Measurements from ENCODE around the gene BLNK. TPM values are rescaled to one million over a fixed set of nuclear protein-coding genes. Genes with fewer than 3 reads are reported as not detected.

The BLNK gene
- total RNA-seq, 1 donor from 2014 or later = not detected

DNA sequence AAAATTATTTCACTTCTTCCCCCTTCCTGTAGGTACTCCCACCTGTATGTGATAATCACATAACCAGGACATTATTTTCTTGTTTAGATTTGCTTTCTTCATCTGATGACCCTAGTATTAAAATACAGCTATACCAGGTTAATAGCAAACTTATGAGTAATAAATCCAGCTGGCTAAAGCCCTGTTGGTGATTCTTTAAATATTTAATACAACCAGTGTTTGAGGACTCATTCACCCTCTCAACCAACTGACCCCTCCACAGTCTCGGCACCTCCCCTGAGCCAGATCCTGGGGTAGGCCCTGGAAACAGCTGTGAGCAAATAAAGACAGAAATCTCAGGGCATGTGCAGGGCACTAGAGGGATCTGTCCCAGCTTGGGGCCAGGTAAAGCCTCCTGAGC lies 58.5 kb downstream of the BLNK start:
- H2AFZ ChIP-seq (replicated peaks) = no peak overlapping the region
- Mint-ChIP-seq H3K27me3 (ENCODE audit: insufficient read depth, low read depth) (peaks cover 3% of the 10 kb centered on the region), H3K4me1 (no peaks in the 10 kb centered on the region), H3K4me3 (no peak overlapping the region), H3K27ac (no peak overlapping the region), H3K36me3 (no peaks in the 10 kb centered on the region), H3K9me3 (no peaks in the 10 kb centered on the region)
- no peak overlapping the region for H3K4me3 ChIP-seq
- H3K9me3 ChIP-seq (ENCODE audit: low read depth) = no peaks in the 10 kb centered on the region
- no peaks in the 10 kb centered on the region for H3K27me3 ChIP-seq
- no peaks in the 10 kb centered on the region for H3K79me2 ChIP-seq (ENCODE audit: low read depth)
- H3K27ac ChIP-seq = no peak overlapping the region
- H3K4me2 ChIP-seq = no peak overlapping the region
- H3F3A ChIP-seq (ENCODE audit: low read depth) = no peaks in the 10 kb centered on the region
- H3K36me3 ChIP-seq = no peaks in the 10 kb centered on the region
- no peak overlapping the region for H3K9ac ChIP-seq
- no peak for DNase-seq (ENCODE audit: low spot score)
- no peaks in the 10 kb centered on the region for H4K20me1 ChIP-seq (ENCODE audit: low read depth)
- H3K4me1 ChIP-seq = no peaks in the 10 kb centered on the region
- no peak for TF ChIP-seq EZH2phosphoT487 (IDR thresholded peaks at IDR 0.05)
- TF ChIP-seq EZH2 (IDR thresholded peaks at IDR 0.05) = no peak
- TF ChIP-seq, protein P1, sequence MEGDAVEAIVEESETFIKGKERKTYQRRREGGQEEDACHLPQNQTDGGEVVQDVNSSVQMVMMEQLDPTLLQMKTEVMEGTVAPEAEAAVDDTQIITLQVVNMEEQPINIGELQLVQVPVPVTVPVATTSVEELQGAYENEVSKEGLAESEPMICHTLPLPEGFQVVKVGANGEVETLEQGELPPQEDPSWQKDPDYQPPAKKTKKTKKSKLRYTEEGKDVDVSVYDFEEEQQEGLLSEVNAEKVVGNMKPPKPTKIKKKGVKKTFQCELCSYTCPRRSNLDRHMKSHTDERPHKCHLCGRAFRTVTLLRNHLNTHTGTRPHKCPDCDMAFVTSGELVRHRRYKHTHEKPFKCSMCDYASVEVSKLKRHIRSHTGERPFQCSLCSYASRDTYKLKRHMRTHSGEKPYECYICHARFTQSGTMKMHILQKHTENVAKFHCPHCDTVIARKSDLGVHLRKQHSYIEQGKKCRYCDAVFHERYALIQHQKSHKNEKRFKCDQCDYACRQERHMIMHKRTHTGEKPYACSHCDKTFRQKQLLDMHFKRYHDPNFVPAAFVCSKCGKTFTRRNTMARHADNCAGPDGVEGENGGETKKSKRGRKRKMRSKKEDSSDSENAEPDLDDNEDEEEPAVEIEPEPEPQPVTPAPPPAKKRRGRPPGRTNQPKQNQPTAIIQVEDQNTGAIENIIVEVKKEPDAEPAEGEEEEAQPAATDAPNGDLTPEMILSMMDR (IDR thresholded peaks at IDR 0.05) = no peak

DNA sequence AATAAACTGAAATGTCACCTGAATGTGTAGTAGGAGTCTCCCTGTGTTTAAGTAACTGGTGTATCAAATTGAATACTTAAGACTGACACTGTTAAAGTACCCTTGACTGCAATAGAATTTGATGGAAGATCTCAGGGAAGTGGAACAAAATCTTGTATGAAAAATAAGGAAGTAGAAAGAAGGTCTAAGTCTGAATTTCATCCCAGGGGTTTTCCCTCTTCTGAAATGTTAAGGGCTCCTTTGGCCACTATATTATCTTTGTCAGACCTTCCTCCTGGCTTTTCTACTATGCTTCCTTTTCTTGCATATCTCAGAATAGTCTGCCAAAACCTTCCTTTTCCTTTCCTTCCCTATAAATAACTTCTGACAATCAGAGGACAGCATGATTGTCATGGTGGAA lies 59.6 kb downstream of the BLNK start:
- Mint-ChIP-seq H3K4me1 (no peaks in the 10 kb centered on the region), H3K36me3 (no peaks in the 10 kb centered on the region), H3K4me3 (no peak overlapping the region), H3K9me3 (no peaks in the 10 kb centered on the region), H3K27ac (no peak overlapping the region), H3K27me3 (ENCODE audit: insufficient read depth, low read depth) (peaks cover 3% of the 10 kb centered on the region)
- H2AFZ ChIP-seq (replicated peaks) = no peak overlapping the region
- H4K20me1 ChIP-seq (ENCODE audit: low read depth) = no peaks in the 10 kb centered on the region
- no peaks in the 10 kb centered on the region for H3K4me1 ChIP-seq
- no peaks in the 10 kb centered on the region for H3K9me3 ChIP-seq (ENCODE audit: low read depth)
- H3K27me3 ChIP-seq = no peaks in the 10 kb centered on the region
- TF ChIP-seq EZH2 (IDR thresholded peaks at IDR 0.05) (no peak), EZH2phosphoT487 (IDR thresholded peaks at IDR 0.05) (no peak)
- TF ChIP-seq, protein P1 (IDR thresholded peaks at IDR 0.05) = no peak
- H3K27ac ChIP-seq = no peak overlapping the region
- H3K79me2 ChIP-seq (ENCODE audit: low read depth) = no peaks in the 10 kb centered on the region
- no peak overlapping the region for H3K9ac ChIP-seq
- H3K4me2 ChIP-seq = no peak overlapping the region
- no peak overlapping the region for H3K4me3 ChIP-seq
- H3F3A ChIP-seq (ENCODE audit: low read depth) = no peaks in the 10 kb centered on the region
- DNase-seq (ENCODE audit: low spot score) = no peak
- H3K36me3 ChIP-seq = no peaks in the 10 kb centered on the region

DNA sequence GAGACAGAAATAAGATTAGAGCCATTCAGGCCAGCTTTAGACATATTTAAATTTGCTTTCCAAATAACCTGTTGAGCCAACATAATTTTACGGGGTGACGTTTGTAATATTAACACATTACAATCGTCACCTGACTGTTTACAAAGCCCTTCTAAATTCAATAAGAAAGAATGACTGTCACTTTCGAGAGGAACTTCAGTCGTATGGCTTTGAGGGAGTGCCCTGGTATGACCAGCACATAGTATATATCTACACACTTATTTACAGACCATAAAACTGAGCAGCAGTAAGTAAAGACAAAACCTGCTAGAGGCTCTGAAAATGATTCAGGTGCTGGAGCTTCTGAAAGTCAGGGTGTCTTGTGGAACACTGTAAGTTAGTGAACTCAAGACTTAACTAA lies 62.4 kb downstream of the BLNK start:
- Mint-ChIP-seq H3K4me3 (no peak overlapping the region), H3K4me1 (no peaks in the 10 kb centered on the region), H3K9me3 (no peaks in the 10 kb centered on the region), H3K36me3 (no peaks in the 10 kb centered on the region), H3K27ac (no peak overlapping the region), H3K27me3 (ENCODE audit: insufficient read depth, low read depth) (no peaks in the 10 kb centered on the region)
- Histone ChIP-seq H3K27ac (no peak overlapping the region), H3K4me3 (no peak overlapping the region), H3K9me3 (ENCODE audit: low read depth) (no peaks in the 10 kb centered on the region), H3K9ac (no peak overlapping the region), H3K27me3 (no peaks in the 10 kb centered on the region), H3K36me3 (no peaks in the 10 kb centered on the region), H2AFZ (replicated peaks) (no peak overlapping the region), H3K79me2 (ENCODE audit: low read depth) (no peaks in the 10 kb centered on the region), H4K20me1 (ENCODE audit: low read depth) (no peaks in the 10 kb centered on the region), H3K4me2 (no peak overlapping the region), H3K4me1 (no peaks in the 10 kb centered on the region), H3F3A (ENCODE audit: low read depth) (no peaks in the 10 kb centered on the region)
- DNase-seq (ENCODE audit: low spot score) = no peak
- no peak for TF ChIP-seq EZH2phosphoT487 (IDR thresholded peaks at IDR 0.05)
- TF ChIP-seq EZH2 (IDR thresholded peaks at IDR 0.05) = no peak
- TF ChIP-seq, protein P1 (IDR thresholded peaks at IDR 0.05) = no peak

All from neural progenitor cell (in vitro differentiated cells).